Brain microvascular endothelial cell (primary cell): ENCODE results near the gene PTPN14.

ENCODE experiments used
- DNase-seq: peaks from one replicate; pipeline ENCODE4 v3.0.0-alpha.2; 2020
- H3K27ac ChIP-seq: fragments of 250-450 bp; sonication (Bioruptor Pico); 2 replicates; pipeline ENCODE4 v1.5.1; 2020; ENCODE audit warnings: mild to moderate bottlenecking, moderate library complexity
- H3K27me3 ChIP-seq: fragments of 250-450 bp; sonication (Bioruptor Pico); replicated peaks from 2 replicates; pipeline ENCODE4 v1.5.1; 2020; ENCODE audit warnings: mild to moderate bottlenecking
- H3K36me3 ChIP-seq: fragments of 250-450 bp; sonication (Bioruptor Pico); replicated peaks from 2 replicates; pipeline ENCODE4 v1.5.1; 2020; ENCODE audit warnings: mild to moderate bottlenecking
- H3K4me3 ChIP-seq: 2 replicates; pipeline ENCODE4 v1.5.1; 2011; ENCODE audit warnings: low read depth, mild to moderate bottlenecking, control low read depth, low read length, moderate library complexity
- in situ Hi-C: cut with HindIII; loops from 2 replicates; pipeline ENCODE4 v1.10.0; 2017; ENCODE audit warnings: low sequenced_read_pairs, low pct_ligation_motif_present
- TF ChIP-seq, protein P1 (sequence below): IDR thresholded peaks from 2 replicates; pipeline ENCODE4 v1.5.1; 2011; ENCODE audit warnings: low read depth, mild to moderate bottlenecking, moderate library complexity, low read length, control low read depth, inconsistent platforms; ENCODE audit errors: missing control alignments

PTPN14 gene

GRCh38 chr1:214586621-214587020 is 35.2 kb upstream of the PTPN14 start:
- Histone ChIP-seq H3K27me3 (no peaks in the 10 kb centered on the region), H3K36me3 (no peaks in the 10 kb centered on the region), H3K4me3 (no peak overlapping the region), H3K27ac (no peak overlapping the region)
- DNase-seq: no peak
- TF ChIP-seq, protein P1, sequence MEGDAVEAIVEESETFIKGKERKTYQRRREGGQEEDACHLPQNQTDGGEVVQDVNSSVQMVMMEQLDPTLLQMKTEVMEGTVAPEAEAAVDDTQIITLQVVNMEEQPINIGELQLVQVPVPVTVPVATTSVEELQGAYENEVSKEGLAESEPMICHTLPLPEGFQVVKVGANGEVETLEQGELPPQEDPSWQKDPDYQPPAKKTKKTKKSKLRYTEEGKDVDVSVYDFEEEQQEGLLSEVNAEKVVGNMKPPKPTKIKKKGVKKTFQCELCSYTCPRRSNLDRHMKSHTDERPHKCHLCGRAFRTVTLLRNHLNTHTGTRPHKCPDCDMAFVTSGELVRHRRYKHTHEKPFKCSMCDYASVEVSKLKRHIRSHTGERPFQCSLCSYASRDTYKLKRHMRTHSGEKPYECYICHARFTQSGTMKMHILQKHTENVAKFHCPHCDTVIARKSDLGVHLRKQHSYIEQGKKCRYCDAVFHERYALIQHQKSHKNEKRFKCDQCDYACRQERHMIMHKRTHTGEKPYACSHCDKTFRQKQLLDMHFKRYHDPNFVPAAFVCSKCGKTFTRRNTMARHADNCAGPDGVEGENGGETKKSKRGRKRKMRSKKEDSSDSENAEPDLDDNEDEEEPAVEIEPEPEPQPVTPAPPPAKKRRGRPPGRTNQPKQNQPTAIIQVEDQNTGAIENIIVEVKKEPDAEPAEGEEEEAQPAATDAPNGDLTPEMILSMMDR: no peak
- in situ Hi-C loops: loop anchor here (10.0 kb wide), 1 partner anchor 222 kb away; no protein-coding TSS in a partner anchor

GRCh38 chr1:214584805-214585766 is 33.7 kb upstream of the PTPN14 start:
- TF ChIP-seq, protein P1: peak; percentile 64
- Histone ChIP-seq H3K4me3 (no peak overlapping the region), H3K27me3 (no peaks in the 10 kb centered on the region), H3K27ac (no peak overlapping the region), H3K36me3 (no peaks in the 10 kb centered on the region)
- DNase-seq: no peak
- in situ Hi-C loops: loop anchor here (10.0 kb wide), 1 partner anchor 220 kb away; no protein-coding TSS in a partner anchor

DNA sequence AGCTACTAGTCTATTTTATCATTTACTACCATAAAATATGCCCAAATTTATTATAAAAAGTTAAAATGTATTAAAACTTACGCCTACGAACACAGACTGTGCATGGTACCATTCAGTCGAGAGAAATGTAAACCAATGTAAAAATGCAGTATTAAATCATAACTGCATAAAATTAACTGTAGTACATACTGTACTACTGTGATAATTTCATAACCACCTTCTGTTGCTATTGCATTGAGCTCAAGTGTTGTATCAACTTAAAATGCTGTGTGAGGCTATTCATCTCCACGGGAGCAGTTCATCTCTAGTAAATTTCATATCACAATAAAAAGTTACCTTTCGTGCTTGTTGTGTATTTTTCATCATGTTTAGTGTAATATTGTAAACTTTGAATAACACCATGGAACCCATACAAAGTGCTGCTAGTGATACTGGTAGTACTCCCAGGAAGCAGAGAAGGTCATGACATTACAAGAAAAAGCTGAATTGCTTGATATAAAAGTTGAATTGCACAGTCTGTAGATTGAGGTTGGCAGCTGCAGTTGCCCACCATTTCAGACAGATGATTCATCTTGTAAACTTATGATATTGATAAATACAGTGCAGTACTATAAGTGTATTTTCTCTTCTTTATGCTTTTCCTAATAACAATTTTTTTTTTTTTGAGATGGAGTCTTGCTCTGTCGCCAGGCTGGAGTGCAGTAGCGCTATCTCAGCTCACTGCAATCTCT is 32.6 kb upstream of the PTPN14 start:
- no peaks in the 10 kb centered on the region for H3K36me3 ChIP-seq
- TF ChIP-seq, protein P1: no peak
- DNase-seq: no peak
- no peak overlapping the region for H3K27ac ChIP-seq
- in situ Hi-C loops: loop anchor here (10.0 kb wide), 1 partner anchor 219 kb away; no protein-coding TSS in a partner anchor
- H3K27me3 ChIP-seq: no peaks in the 10 kb centered on the region
- no peak overlapping the region for H3K4me3 ChIP-seq

- Histone ChIP-seq H3K36me3 (no peaks in the 10 kb centered on the region), H3K27ac (no peak overlapping the region), H3K4me3 (no peak overlapping the region), H3K27me3 (no peaks in the 10 kb centered on the region)
- in situ Hi-C loops: loop anchor here (10.0 kb wide), 1 partner anchor 218 kb away; no protein-coding TSS in a partner anchor
- TF ChIP-seq, protein P1: no peak
- DNase-seq: no peak
Observed at GRCh38 chr1:214583113-214583512, 31.7 kb upstream of the PTPN14 start.

GRCh38 chr1:214582289-214582891 is 31.0 kb upstream of the PTPN14 start:
- Histone ChIP-seq H3K27me3 (no peaks in the 10 kb centered on the region), H3K4me3 (no peak overlapping the region), H3K27ac (no peak overlapping the region), H3K36me3 (no peaks in the 10 kb centered on the region)
- in situ Hi-C loops: loop anchor here (10.0 kb wide), 1 partner anchor 218 kb away; no protein-coding TSS in a partner anchor
- TF ChIP-seq, protein P1: no peak
- DNase-seq: no peak
